Measurements from ENCODE around the gene C10orf67. TPM values are rescaled to one million over a fixed set of nuclear protein-coding genes. Genes with fewer than 3 reads are reported as not detected.

The C10orf67 gene
- total RNA-seq, 1 donor from 2014 or later, result 1.6 TPM

- TF ChIP-seq CTCF (IDR thresholded peaks at IDR 0.05), result no peak
- Histone ChIP-seq H3K27me3 (no peaks in the 10 kb centered on the region), H3K4me1 (no peaks in the 10 kb centered on the region), H3K36me3 (no peaks in the 10 kb centered on the region), H3K9me3 (no peaks in the 10 kb centered on the region), H3K4me3 (no peak overlapping the region), H3K27ac (no peak overlapping the region)
- no peak for DNase-seq
- no peak for ATAC-seq
- intact Hi-C loops (cut with DNase I), result no loop called here
These were observed 17.7 kb upstream of the C10orf67 start for GRCh38 chr10:23362069-23362830.

- no peak for ATAC-seq
- no peaks in the 10 kb centered on the region for H3K4me1 ChIP-seq
- H3K27ac ChIP-seq, result no peak overlapping the region
- DNase-seq, result no peak
- no peaks in the 10 kb centered on the region for H3K27me3 ChIP-seq
- no peaks in the 10 kb centered on the region for H3K36me3 ChIP-seq
- no peak overlapping the region for H3K4me3 ChIP-seq
- H3K9me3 ChIP-seq, result no peaks in the 10 kb centered on the region
- intact Hi-C loops (cut with DNase I), result no loop called here
- TF ChIP-seq CTCF (IDR thresholded peaks at IDR 0.05), result no peak
These were observed 17.1 kb upstream of the C10orf67 start for GRCh38 chr10:23361665-23362064.

GRCh38 chr10:23359692-23360380 lies 15.2 kb upstream of the C10orf67 start:
- Histone ChIP-seq H3K27ac (no peak overlapping the region), H3K36me3 (no peaks in the 10 kb centered on the region), H3K27me3 (no peaks in the 10 kb centered on the region), H3K9me3 (no peaks in the 10 kb centered on the region), H3K4me1 (no peaks in the 10 kb centered on the region), H3K4me3 (no peak overlapping the region)
- no peak for TF ChIP-seq CTCF (IDR thresholded peaks at IDR 0.05)
- ATAC-seq, result no peak
- intact Hi-C loops (cut with DNase I), result no loop called here
- DNase-seq, result no peak

- peak; percentile 8 for TF ChIP-seq CTCF (IDR thresholded peaks at IDR 0.05)
- H3K4me1 ChIP-seq, result no peaks in the 10 kb centered on the region
- H3K4me3 ChIP-seq, result no peak overlapping the region
- intact Hi-C loops (cut with DNase I), result no loop called here
- H3K9me3 ChIP-seq, result no peaks in the 10 kb centered on the region
- H3K36me3 ChIP-seq, result no peaks in the 10 kb centered on the region
- DNase-seq (no peak), ATAC-seq (no peak)
- H3K27me3 ChIP-seq, result no peaks in the 10 kb centered on the region
- no peak overlapping the region for H3K27ac ChIP-seq
These were observed 13.8 kb upstream of the C10orf67 start for GRCh38 chr10:23358357-23358756.

GRCh38 chr10:23354630-23355279 lies 10.2 kb upstream of the C10orf67 start:
- no peak for TF ChIP-seq CTCF (IDR thresholded peaks at IDR 0.05)
- no peaks in the 10 kb centered on the region for H3K4me1 ChIP-seq
- H3K36me3 ChIP-seq, result no peaks in the 10 kb centered on the region
- no peaks in the 10 kb centered on the region for H3K27me3 ChIP-seq
- ATAC-seq, result no peak
- H3K9me3 ChIP-seq, result no peaks in the 10 kb centered on the region
- H3K27ac ChIP-seq, result no peak overlapping the region
- H3K4me3 ChIP-seq, result no peak overlapping the region
- DNase-seq, result no peak
- intact Hi-C loops (cut with DNase I), result no loop called here

Measured in upper lobe of right lung (tissue), 1 donor.